Activated T-cell treated with anti-CD3 and anti-CD28 coated beads for 1 hour (primary cell): Measurements from ENCODE around the gene NTNG2.

ENCODE experiments used
- DNase-seq: peaks from one replicate; pipeline ENCODE4 v3.0.0-alpha.2; 2020; ENCODE audit warnings: low read depth

Gene NTNG2

DNA sequence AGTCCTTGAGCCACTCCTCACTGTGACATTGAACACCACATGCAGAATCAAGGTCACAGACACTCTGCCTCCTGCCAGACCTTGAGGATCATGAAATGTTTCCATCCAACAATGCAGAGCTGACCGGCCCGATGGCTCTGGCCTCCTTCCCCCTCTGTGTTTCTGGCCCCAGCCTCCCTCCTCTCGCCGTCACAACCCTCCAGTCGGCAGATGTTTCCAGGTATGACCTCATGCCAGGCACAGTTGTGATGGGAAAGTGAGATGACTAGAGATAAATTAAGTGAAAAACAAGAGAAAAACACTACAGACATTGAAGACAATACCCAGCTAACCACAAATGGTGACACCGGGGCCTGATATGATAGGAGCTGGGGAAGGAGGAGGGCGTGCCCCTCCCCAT lies 9.8 kb downstream of the NTNG2 start:
- no peak for DNase-seq

DNA sequence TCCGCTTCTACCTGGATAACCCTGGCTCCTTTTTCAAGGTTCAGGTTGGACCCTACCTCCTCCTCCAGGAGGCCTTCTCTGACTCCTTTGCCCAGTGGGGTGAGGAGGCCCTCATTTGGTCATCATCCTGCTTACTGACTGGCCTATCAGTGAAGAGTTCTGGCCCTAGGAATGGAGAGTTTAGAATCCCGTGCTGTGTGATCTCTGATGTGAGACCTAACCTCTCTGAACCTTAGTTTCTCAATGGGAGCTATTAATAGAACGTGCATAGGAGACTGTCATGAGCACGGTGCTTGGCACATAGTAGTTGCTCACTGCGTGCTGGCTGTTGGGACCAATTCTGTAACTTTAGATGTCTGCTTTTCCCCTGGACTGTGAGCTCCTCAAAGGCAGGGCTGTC lies 10.3 kb downstream of the NTNG2 start:
- no peak for DNase-seq

GRCh38 chr9:132175431-132175830 lies 13.6 kb downstream of the NTNG2 start:
- no peak for DNase-seq

- no peak for DNase-seq
Measured at GRCh38 chr9:132176338-132176737, 14.5 kb downstream of the NTNG2 start.

DNA sequence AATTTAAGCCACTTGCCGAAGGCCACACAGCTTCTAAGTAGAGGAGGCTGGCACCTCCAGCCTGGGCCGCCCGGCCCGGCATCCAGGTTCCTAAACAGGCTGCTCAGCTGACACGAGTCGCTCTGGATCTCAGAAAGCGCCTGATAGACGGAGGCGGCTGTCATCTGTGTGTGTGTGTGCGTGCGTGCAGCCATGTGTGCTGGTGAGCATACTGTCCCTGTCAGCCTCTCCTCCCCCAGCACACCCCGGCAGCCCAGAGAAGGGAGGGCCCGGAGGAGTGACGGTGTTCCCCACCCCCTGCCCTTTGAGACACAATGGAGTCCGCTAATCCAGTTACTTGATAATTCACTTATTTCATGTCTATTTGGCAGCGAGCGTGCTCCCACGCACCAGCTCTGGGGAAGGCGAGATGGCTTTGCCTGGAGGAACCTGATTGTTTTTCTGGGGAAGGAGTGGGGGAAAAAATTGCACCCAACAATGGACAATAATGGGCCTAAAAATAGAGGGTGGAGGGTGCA lies 20.0 kb downstream of the NTNG2 start:
- no peak for DNase-seq

DNA sequence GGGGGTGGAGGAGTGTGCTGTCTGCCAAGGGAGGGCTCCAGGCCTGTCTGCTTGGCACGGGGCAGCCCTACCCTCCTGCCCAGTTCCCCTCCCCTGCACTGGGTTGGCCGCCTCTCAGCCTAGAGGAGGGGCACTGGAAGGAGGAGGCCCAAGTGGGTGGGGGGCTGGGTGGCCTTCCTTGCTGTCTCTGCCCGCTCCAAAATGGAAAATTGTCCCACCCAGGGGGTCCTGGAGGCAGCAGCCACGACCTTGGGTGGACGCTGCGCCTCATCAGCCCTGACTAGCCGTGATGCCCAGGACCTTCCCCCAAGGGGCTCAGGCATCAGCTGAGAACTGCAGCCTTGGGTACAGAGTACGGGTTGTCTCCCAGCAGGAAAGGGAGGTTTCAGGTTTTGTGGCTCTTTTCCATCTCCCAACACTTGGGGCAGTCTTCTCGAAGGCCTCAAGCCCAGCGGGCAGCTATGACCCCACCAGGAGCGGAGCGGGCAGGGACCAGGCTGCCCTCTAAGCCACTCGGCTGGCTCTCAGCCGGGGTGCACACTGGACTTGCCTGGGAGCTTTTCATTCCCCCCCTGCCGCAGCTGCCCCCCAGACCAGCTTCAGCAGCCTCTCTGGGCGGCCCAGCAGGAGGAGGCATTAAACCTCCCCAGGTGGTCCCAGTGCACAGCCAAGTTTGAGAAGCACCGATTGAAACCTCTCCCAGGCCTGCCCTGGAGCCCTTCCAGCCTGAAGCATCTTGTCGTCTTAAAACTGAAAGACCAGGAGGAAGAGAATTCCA lies 20.6 kb downstream of the NTNG2 start:
- DNase-seq: no peak

DNA sequence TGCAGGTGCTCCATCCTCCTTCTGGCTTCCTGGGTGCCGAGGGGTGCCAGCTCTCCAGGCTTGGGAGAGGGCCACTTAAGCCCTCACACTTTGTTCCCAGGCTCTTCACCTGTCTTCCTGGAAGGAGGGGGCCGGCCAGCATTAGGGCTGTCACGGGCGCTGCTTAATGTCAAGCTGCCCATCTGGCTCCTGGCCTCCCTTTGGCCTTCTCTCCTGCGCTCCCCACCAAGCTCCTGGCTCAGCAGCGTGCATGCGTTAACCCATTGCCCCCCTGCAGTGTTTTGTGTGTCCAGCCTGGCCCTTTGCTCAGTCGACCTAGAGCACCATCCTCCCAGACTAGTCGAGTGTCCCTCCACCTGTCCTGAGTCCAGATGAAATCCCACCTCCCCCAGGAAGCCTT lies 21.3 kb downstream of the NTNG2 start:
- DNase-seq: no peak

GRCh38 chr9:132183715-132184114 lies 21.9 kb downstream of the NTNG2 start:
- DNase-seq: no peak

DNA sequence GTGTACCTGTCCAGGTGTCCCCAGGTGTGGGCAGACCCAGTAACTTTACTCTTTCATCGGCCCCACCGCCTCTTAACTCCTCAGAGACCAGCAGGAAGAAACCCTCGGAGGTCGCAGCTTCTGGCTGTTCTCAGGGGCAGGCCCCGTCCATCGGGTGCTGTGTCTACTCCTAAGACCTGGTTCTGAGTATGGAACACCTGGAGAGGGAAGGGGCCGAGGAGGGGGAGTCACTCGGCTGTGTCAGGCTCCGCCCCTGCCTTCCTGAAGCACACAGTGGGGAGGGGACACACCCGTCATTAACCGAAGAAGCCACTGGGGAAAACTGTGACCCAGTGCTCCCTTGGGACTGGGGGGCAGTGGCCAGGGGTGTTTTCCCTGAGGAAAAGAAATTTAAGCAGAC lies 22.3 kb downstream of the NTNG2 start:
- DNase-seq: no peak

GRCh38 chr9:132185073-132186009 lies 23.5 kb downstream of the NTNG2 start:
- no peak for DNase-seq

- DNase-seq: no peak
Measured at GRCh38 chr9:132187121-132187620, 25.3 kb downstream of the NTNG2 start.

GRCh38 chr9:132190966-132191365 lies 29.1 kb downstream of the NTNG2 start:
- DNase-seq: no peak

DNA sequence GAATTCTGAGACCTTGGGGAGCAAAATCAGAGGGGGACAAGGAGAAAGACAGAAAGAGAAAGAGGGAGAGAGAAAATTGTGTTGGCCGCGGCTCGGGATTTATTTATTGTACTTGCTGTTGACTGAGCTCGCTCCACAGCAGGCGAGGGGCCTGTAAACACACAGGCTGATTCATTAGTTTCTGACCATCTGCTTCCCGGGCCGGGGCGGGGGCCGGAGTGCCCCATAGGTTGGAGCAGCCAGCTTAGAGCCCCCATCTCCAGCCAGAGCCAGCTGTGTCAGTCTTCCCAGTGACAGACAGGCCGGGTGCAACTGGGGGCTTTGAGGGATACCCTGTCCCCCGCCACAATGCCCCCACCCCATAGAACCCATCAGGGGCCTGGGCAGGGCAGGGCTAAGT lies 30.9 kb downstream of the NTNG2 start:
- DNase-seq: no peak

DNA sequence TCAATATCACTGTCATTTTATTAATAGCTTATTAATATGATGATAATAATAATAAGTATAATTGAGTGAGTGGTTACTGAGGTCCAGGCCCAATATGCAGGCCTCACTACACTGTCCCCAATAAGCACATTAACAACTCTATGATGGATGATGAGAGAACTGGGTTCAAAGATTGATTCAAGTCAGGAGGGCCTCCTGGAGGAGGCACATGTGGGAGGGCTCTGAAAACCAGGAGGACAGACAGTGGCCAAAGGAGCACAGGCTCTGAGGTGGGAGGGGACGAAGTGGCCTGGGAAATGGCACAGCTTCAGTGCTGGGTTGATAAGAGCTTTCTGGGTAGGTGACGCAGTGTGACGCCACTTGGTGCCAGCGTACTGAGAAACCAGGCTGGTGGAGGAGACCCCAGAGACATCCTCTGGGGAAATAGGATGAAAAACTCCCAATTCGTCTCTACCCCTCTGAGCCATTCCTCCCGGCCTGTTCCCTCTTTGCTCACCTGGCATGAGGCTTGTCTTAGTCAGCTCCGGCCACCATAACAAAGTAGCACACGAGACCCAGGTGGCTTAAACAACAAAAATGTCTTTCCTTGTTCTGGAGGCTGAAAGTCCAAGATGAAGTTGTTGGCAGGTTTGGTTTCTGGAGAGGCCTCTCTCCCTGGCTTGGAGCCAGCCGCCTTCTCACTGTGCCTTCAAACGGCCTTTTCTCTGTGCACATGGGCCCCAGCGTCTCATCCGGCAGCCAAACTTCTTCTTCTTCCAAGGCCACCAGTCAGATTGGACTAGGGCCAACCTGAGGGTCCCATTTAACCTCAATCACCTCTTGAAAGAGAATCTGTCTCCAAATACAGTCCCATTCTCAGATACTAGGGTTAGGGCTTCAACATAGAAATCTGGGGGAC lies 31.6 kb downstream of the NTNG2 start:
- DNase-seq: no peak

DNA sequence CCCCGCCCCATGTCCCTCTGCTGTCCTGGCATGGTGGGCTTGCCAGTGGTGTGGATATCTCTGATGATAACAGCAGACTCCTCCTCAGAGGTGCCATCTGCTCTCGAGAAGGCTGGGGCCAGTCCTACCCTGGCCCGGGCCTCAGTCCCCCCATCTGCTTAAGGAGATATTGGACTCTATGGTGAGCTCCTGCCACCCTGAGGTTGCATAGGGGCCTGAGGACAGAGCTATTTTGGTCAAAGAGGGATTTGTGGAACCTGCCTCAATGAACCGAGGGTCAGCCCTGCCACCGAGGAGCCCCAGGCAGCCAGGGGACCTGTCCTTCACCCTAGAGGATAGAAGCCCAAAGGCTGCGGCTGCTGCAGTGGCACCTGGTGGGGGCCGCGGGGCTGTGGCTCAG lies 32.6 kb downstream of the NTNG2 start:
- DNase-seq: no peak

- DNase-seq: no peak
Measured at GRCh38 chr9:132197315-132197714, 35.5 kb downstream of the NTNG2 start.

DNA sequence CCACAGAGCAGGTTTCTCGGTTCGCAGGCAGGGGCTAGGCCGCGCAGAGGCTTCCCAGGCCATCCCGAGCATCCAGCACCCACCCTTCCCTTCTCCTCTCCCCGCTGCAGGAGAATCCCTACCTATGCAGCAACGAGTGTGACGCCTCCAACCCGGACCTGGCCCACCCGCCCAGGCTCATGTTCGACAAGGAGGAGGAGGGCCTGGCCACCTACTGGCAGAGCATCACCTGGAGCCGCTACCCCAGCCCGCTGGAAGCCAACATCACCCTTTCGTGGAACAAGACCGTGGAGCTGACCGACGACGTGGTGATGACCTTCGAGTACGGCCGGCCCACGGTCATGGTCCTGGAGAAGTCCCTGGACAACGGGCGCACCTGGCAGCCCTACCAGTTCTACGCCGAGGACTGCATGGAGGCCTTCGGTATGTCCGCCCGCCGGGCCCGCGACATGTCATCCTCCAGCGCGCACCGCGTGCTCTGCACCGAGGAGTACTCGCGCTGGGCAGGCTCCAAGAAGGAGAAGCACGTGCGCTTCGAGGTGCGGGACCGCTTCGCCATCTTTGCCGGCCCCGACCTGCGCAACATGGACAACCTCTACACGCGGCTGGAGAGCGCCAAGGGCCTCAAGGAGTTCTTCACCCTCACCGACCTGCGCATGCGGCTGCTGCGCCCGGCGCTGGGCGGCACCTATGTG lies 36.1 kb downstream of the NTNG2 start:
- DNase-seq: no peak

- DNase-seq: no peak
Measured at GRCh38 chr9:132199056-132199455, 37.2 kb downstream of the NTNG2 start.

DNA sequence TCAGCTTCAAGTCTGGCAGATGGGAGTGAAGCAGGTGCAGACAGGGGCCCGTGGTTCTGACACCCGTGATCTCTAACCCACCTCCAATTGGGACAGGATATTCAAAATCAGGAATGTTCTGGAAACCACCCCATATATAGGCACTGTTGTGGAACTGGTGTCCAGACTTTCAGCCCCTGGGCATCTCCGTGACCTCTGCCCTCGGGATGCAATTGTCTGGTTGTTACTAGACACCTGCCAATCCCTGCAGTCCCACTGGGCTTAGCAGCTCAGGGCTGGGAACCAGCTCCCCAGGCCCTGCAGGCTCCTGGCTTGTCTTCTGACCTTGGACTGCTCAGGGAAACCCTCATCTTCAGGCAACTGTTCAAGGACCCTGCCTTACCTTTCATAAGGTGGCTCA lies 38.8 kb downstream of the NTNG2 start:
- no peak for DNase-seq

- no peak for DNase-seq
Measured at GRCh38 chr9:132201139-132201538, 39.3 kb downstream of the NTNG2 start.
